Measurements from ENCODE around the gene BCCIP.

GRCh38 chr10:125871338-125871737, 48.0 kb downstream of the BCCIP start:
- TF ChIP-seq CTCF (IDR thresholded peaks at IDR 0.05), result no peak
- TF ChIP-seq USF1 (CRISPR knock-in tag; IDR thresholded peaks at IDR 0.05), result no peak
- no peak for TF ChIP-seq MAX (CRISPR knock-in tag; IDR thresholded peaks at IDR 0.05)
- no peak for TF ChIP-seq ZSCAN18 (CRISPR knock-in tag; IDR thresholded peaks at IDR 0.05)

All from WTC11 (cell line).